ENCODE measurements around the gene CERS6.
A peak's percentile ranks its signal among the peaks of the same experiment; 100 is the strongest.

The CERS6 gene

DNA sequence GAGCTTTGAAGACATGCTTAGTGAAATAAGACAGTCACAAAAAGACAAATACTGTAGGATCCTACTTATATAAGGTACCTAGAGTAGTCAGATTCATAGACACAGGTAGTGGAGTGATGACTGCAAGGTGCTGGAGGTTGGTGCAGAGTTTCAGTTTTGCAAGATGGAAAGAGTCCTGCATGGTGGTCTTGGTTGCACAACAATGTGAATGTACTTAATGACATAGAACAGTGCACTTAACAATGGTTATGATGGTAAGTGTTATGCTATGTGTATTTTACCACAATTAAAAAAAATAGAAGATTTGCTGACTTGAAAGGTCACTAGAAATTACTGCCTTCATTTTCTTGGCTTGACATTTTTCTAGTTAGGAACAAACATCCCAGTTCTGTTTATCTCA lies 9.5 kb downstream of the CERS6 start:
- H3K9me3 ChIP-seq (ENCODE audit: control insufficient read depth, insufficient read depth, low read depth, low read length) = no peaks in the 10 kb centered on the region
- peaks cover 22% of the 10 kb centered on the region for H3K4me1 ChIP-seq (ENCODE audit: control insufficient read depth, insufficient read depth, low read length)
- ChIA-PET POLR2A (no interaction called here), CTCF (interaction anchor here (1.7 kb wide), 1 partner anchor 9 kb away, joined by 5 read pairs; no protein-coding TSS in a partner anchor)
- no peak overlapping the region for H3K27ac ChIP-seq (ENCODE audit: extremely low read depth, low read depth, low read length)
- H3K4me3 ChIP-seq (ENCODE audit: low read depth, low read length) = no peak overlapping the region
- TF ChIP-seq KLF7 (tag by site-specific recombination; IDR thresholded peaks at IDR 0.05; ENCODE audit: borderline replicate concordance) (no peak), IKZF3 (tag by site-specific recombination; IDR thresholded peaks at IDR 0.05) (no peak), PRDM4 (tag by site-specific recombination; IDR thresholded peaks at IDR 0.05) (no peak), EGR2 (tag by site-specific recombination; IDR thresholded peaks at IDR 0.05; ENCODE audit: low read depth) (no peak), ZNF416 (tag by site-specific recombination; IDR thresholded peaks at IDR 0.05) (no peak), ZNF133 (tag by site-specific recombination; IDR thresholded peaks at IDR 0.05) (no peak), ZNF488 (tag by site-specific recombination; IDR thresholded peaks at IDR 0.05) (no peak), ZNF350 (tag by site-specific recombination; IDR thresholded peaks at IDR 0.05) (no peak), ZNF747 (tag by site-specific recombination; IDR thresholded peaks at IDR 0.05) (no peak), TRIM28 (IDR thresholded peaks at IDR 0.05; ENCODE audit: borderline replicate concordance, low read length) (no peak)
- no peaks in the 10 kb centered on the region for H3K36me3 ChIP-seq (ENCODE audit: control insufficient read depth in 2 of 2, insufficient read depth in 1 of 2, low read length in 2 of 2)

DNA sequence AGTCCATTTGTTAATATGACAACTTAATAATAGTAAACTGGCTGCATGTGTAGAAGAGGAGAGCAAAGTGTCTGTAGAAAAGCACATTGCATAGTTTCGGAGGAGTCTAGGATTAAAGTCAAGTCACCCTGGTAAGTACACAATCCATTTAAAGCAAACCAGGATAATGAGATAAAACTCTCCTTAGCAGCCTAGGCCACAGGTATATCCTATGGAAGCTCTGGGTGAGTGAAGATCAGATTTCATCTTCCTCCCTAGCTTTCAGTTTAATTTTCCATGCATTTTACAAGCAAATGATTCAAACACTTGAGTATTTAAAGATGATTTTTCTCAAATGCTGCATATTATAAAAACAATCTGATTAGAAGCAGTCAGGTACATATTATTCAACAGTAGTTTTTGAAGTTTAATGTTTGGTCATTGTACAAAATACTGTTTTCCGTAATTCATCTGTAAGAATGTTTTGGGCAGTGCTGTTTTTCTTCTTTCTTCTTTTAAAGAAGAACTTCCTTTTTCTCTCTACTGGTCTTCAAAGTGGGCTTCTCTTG lies 10.2 kb downstream of the CERS6 start:
- TF ChIP-seq OSR2 (tag by site-specific recombination; IDR thresholded peaks at IDR 0.05) (peak; percentile 30; the same call in 1 of the 2 replicates), SCRT1 (tag by site-specific recombination; IDR thresholded peaks at IDR 0.05; ENCODE audit: borderline replicate concordance) (peak; percentile 39; the same call in 1 of the 2 replicates), SCRT2 (tag by site-specific recombination; IDR thresholded peaks at IDR 0.05) (0 out of 2 replicates have a peak, but pooled peaks have one; percentile 25), ZBTB17 (tag by site-specific recombination; IDR thresholded peaks at IDR 0.05) (0 out of 2 replicates have a peak, but pooled peaks have one; percentile 11), PRDM6 (tag by site-specific recombination; IDR thresholded peaks at IDR 0.05) (peak; percentile 93), ZNF747 (tag by site-specific recombination; IDR thresholded peaks at IDR 0.05) (no peak), ZFP37 (tag by site-specific recombination; IDR thresholded peaks at IDR 0.05) (no peak), ZSCAN30 (tag by site-specific recombination; IDR thresholded peaks at IDR 0.05) (no peak), OVOL3 (tag by site-specific recombination; IDR thresholded peaks at IDR 0.05) (no peak), WT1 (tag by site-specific recombination; IDR thresholded peaks at IDR 0.05) (peak; percentile 64)
- TF ChIP-seq, protein P1, sequence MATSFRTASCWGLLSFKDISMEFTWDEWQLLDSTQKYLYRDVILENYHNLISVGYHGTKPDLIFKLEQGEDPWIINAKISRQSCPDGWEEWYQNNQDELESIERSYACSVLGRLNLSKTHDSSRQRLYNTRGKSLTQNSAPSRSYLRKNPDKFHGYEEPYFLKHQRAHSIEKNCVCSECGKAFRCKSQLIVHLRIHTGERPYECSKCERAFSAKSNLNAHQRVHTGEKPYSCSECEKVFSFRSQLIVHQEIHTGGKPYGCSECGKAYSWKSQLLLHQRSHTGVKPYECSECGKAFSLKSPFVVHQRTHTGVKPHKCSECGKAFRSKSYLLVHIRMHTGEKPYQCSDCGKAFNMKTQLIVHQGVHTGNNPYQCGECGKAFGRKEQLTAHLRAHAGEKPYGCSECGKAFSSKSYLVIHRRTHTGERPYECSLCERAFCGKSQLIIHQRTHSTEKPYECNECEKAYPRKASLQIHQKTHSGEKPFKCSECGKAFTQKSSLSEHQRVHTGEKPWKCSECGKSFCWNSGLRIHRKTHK (tag by site-specific recombination; IDR thresholded peaks at IDR 0.05) = no peak
- ChIA-PET POLR2A (no interaction called here), CTCF (interaction anchor here (0.6 to 1.7 kb wide), 2 partner anchors 9 to 23 kb away, joined by 3 to 5 read pairs; no protein-coding TSS in a partner anchor)
- peak overlapping the region; percentile 20; the same call in 1 of the 2 replicates for H3K27ac ChIP-seq (ENCODE audit: extremely low read depth, low read depth, low read length)
- no peak overlapping the region for H3K4me3 ChIP-seq (ENCODE audit: low read depth, low read length)
- H3K9me3 ChIP-seq (ENCODE audit: control insufficient read depth, insufficient read depth, low read depth, low read length) = no peaks in the 10 kb centered on the region
- H3K36me3 ChIP-seq (ENCODE audit: control insufficient read depth in 2 of 2, insufficient read depth in 1 of 2, low read length in 2 of 2) = no peaks in the 10 kb centered on the region
- peaks cover 27% of the 10 kb centered on the region for H3K4me1 ChIP-seq (ENCODE audit: control insufficient read depth, insufficient read depth, low read length)
